Endothelial cell of umbilical vein (primary cell): Measurements from ENCODE around the gene XXYLT1. TPM values are rescaled to one million over a fixed set of nuclear protein-coding genes. Genes with fewer than 3 reads are reported as not detected.

Source experiments
- BruUV-seq: library from RNA; stranded (reverse); fragments of 400-500 nt; replicated peaks from 2 replicates; lab custom pipeline; 2021; lab: Mats Ljungman, UMichigan
- CTCF ChIA-PET: fragments of 300-600, 350-600 bp; sonication (Branson Sonifier 250); formaldehyde crosslinking; loops from one replicate; lab custom pipeline; 2021; ENCODE audit warnings: antibody characterized with exemption, inconsistent platforms; lab: Charles Lee
- POLR2A ChIA-PET: fragments of 300-600, 350-600 bp; sonication (Branson Sonifier 250); formaldehyde crosslinking; loops from one replicate; lab custom pipeline; 2021; ENCODE audit warnings: antibody characterized with exemption, inconsistent platforms; lab: Charles Lee
- DNase-seq: peaks from one replicate; pipeline ENCODE4 v3.0.0-alpha.2; 2011; ENCODE audit warnings: low read depth, low spot score
- FAIRE-seq: peaks from 2 replicates; lab custom pipeline; 2011; peaks lifted over from hg19 to GRCh38; lab: Jason Lieb, UNC
- H2AFZ ChIP-seq: 2 replicates; pipeline ENCODE4 v1.6.0; 2012; ENCODE audit warnings: low read depth, low read length, control low read depth, inconsistent platforms
- H3K27ac ChIP-seq: 2 replicates; pipeline ENCODE4 v1.5.1; 2011; ENCODE audit warnings: low read depth, mild to moderate bottlenecking, control low read depth, low read length, moderate library complexity; ENCODE audit not compliant: insufficient read depth
- H3K27me3 ChIP-seq, 2 experiments: 2 replicates each; pipeline versions ENCODE4 v1.6.0 to v1.6.1; 2011; ENCODE audit warnings: low read length in 2 of 2, mixed read lengths in 1 of 2; ENCODE audit not compliant: control insufficient read depth in 2 of 2, insufficient read depth in 2 of 2
- H3K36me3 ChIP-seq, 2 experiments: 2 replicates in 1 of 2; 3 replicates in 1 of 2; pipeline ENCODE4 v1.5.1; 2011; ENCODE audit warnings: low read length in 2 of 2, mild to moderate bottlenecking in 1 of 2, moderate library complexity in 1 of 2; ENCODE audit not compliant: control insufficient read depth in 2 of 2, insufficient read depth in 2 of 2; ENCODE audit errors: extremely low read depth in 1 of 2
- H3K4me1 ChIP-seq: 3 replicates; pipeline ENCODE4 v1.5.1; 2011; ENCODE audit warnings: mild to moderate bottlenecking, low read length; ENCODE audit not compliant: control insufficient read depth, insufficient read depth; ENCODE audit errors: extremely low read depth
- H3K4me2 ChIP-seq: 2 replicates; pipeline ENCODE4 v1.6.1; 2011; ENCODE audit warnings: low read length, control low read depth, mixed read lengths; ENCODE audit not compliant: insufficient read depth
- H3K4me3 ChIP-seq, 3 experiments: fragments of 200-600 bp in 1 of 3; sonication (generic), shearing (Covaris generic) in 1 of 3; replicated peaks in 1 of 3; 2 replicates each; pipeline ENCODE4 v1.5.1; 2011 to 2016; ENCODE audit warnings: control low read depth in 3 of 3, low read length in 3 of 3, mild to moderate bottlenecking in 2 of 3, inconsistent platforms in 1 of 3, low read depth in 1 of 3, moderate library complexity in 1 of 3; ENCODE audit not compliant: insufficient read depth in 1 of 3
- H3K79me2 ChIP-seq: 2 replicates; pipeline ENCODE4 v1.6.0; 2012; ENCODE audit warnings: low read length, inconsistent platforms; ENCODE audit not compliant: control insufficient read depth, insufficient read depth
- H3K9ac ChIP-seq: replicated peaks from 2 replicates; pipeline ENCODE3; 2011; ENCODE audit warnings: low read length, control low read depth; ENCODE audit not compliant: insufficient read depth; ENCODE audit errors: extremely low read depth
- H3K9me1 ChIP-seq: replicated peaks from 3 replicates; pipeline ENCODE4 v1.6.0; 2011; ENCODE audit warnings: mild to moderate bottlenecking, low read length; ENCODE audit not compliant: control insufficient read depth, insufficient read depth; ENCODE audit errors: extremely low read depth
- H3K9me3 ChIP-seq: replicated peaks from 2 replicates; pipeline ENCODE4 v1.5.1; 2012; ENCODE audit warnings: low read length, inconsistent platforms; ENCODE audit not compliant: control insufficient read depth, insufficient read depth
- H4K20me1 ChIP-seq: replicated peaks from 2 replicates; pipeline ENCODE3; 2011; ENCODE audit warnings: mild to moderate bottlenecking, low read length; ENCODE audit not compliant: control insufficient read depth, insufficient read depth; ENCODE audit errors: extremely low read depth
- EZH2 ChIP-seq: IDR thresholded peaks from 2 replicates; pipeline ENCODE4 v1.6.1; 2012; ENCODE audit warnings: borderline replicate concordance, low read depth, mild to moderate bottlenecking, moderate library complexity, low read length, inconsistent platforms; ENCODE audit not compliant: severe bottlenecking
- FOS ChIP-seq: IDR thresholded peaks from 2 replicates; pipeline ENCODE4 v1.6.1; 2011; ENCODE audit warnings: mild to moderate bottlenecking, low read length, moderate library complexity, borderline replicate concordance; ENCODE audit not compliant: insufficient read depth
- GATA2 ChIP-seq: IDR thresholded peaks from 2 replicates; pipeline ENCODE4 v1.7.0; 2011; ENCODE audit warnings: low read depth, mild to moderate bottlenecking, moderate library complexity, mixed read lengths, low read length; ENCODE audit not compliant: insufficient read length, insufficient read depth
- JUN ChIP-seq: IDR thresholded peaks from 2 replicates; pipeline ENCODE4 v1.6.1; 2011; ENCODE audit warnings: borderline replicate concordance, low read depth; ENCODE audit not compliant: insufficient read length, insufficient read depth
- MYC ChIP-seq: IDR thresholded peaks from one replicate; pipeline ENCODE4 v1.6.1; 2011; ENCODE audit warnings: mild to moderate bottlenecking, low read depth, low read length
- POLR2A ChIP-seq: IDR thresholded peaks from 2 replicates; pipeline ENCODE4 v1.6.1; 2012; ENCODE audit warnings: low read depth, mild to moderate bottlenecking, control low read depth, low read length
- POLR2AphosphoS5 ChIP-seq: IDR thresholded peaks from 2 replicates; pipeline ENCODE4 v1.6.1; 2012; ENCODE audit warnings: low read depth, mild to moderate bottlenecking, control low read depth, low read length, moderate library complexity; ENCODE audit not compliant: insufficient read depth
- dilution Hi-C: fragments of 300-500 bp; cut with MboI; formaldehyde crosslinking; loops from one replicate; pipeline ENCODE4 v1.15.0; 2019; ENCODE audit warnings: low sequenced_read_pairs; ENCODE audit not compliant: extremely low pct_ligation_motif_present
- intact Hi-C: fragments of 100-400 bp; cut with micrococcal nuclease; formaldehyde crosslinking; loops from one replicate; pipeline ENCODE4 v1.10.0; 2022
- polyA plus RNA-seq, 4 experiments: library from polyadenylated mRNA; depleted of rRNA in 3 of 4; stranded (reverse) in 3 of 4; unstranded in 1 of 4; fragments of >200 nt; gene quantifications; 2 replicates each; pipeline versions ENCODE4 v1.2.1 to v1.2.3, GENCODE V29; 2011 to 2012; ENCODE audit warnings: missing spikeins in 1 of 4
- total RNA-seq: library from RNA; stranded (reverse); gene quantifications from 2 replicates; pipeline ENCODE4 v1.2.3, GENCODE V29; 2021
- TF ChIP-seq, protein P1 (sequence below): IDR thresholded peaks from 2 replicates; pipeline ENCODE4 v1.6.1; 2011; ENCODE audit not compliant: insufficient read depth, insufficient read length
- TF ChIP-seq, protein P2 (sequence below), 2 donors: IDR thresholded peaks; 1 replicate in 1 of 2; 2 replicates in 1 of 2; pipeline ENCODE4 v1.5.1; 2011; ENCODE audit warnings: low read length in 2 of 2, mild to moderate bottlenecking in 2 of 2, moderate library complexity in 2 of 2, control low read depth in 1 of 2, inconsistent platforms in 1 of 2, low read depth in 1 of 2; ENCODE audit not compliant: insufficient read depth in 1 of 2; ENCODE audit errors: extremely low read depth in 1 of 2

XXYLT1 gene
- total and polyA plus RNA-seq, 2 donors (not counting 3 experiments of a cell fraction or from before 2014, with no cell fraction given) = 54.4 to 78.1 TPM

DNA sequence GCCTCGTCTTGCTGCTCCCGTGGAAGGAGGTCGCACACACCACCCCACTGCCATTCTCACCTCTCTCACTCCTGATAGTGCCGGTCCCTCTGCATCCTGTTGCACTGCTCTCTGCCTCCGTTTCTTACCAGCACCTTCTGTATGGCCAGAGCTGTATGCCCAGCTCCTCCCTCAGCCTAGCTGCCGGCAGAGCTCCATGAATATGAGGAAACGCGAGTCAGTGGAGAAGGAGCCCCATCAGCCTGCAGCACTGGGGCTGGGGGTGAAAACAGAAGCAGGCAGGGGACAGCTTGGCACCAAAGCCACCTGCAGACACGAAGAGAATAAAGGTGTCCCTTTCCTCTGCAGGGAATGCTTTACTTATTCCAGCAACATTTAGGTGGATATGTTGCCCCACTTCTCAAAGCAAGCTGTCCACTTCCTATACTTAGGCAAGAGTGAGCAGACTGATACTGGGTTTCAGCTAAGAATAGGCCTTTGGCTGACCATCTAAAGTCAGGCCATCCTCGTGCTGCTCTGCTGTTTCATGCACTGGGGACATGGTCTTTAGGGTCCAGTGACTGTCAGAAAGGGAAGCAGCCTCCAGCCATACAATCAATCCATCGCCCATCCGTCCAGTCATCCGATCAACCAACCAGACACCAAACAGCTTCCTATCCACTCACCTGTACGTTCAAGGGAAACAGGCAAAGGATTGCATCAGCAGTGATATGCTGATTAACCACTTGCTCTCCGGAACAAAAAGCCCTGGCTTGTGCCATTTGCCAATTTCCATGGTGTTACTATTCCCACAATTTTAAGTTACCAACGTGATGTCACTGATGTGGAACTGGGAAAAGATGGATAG lies 222.7 kb downstream of the XXYLT1 start:
- H3K9me1 ChIP-seq = no peaks in the 10 kb centered on the region
- no peaks in the 10 kb centered on the region for H4K20me1 ChIP-seq
- BruUV-seq = no TSS peak
- no peak overlapping the region for H3K27ac ChIP-seq
- H2AFZ ChIP-seq = no peak overlapping the region
- no peak overlapping the region for H3K4me3 ChIP-seq
- peak; percentile 44 for FAIRE-seq
- POLR2A ChIA-PET = no interaction called here
- intact Hi-C loops (no loop called here), dilution Hi-C loops (no loop called here)
- no peak overlapping the region for H3K9ac ChIP-seq
- no peaks in the 10 kb centered on the region for H3K27me3 ChIP-seq
- no peaks in the 10 kb centered on the region for H3K36me3 ChIP-seq
- H3K4me1 ChIP-seq = no peaks in the 10 kb centered on the region
- H3K79me2 ChIP-seq = no peaks in the 10 kb centered on the region
- no peak for DNase-seq
- CTCF ChIA-PET = interaction anchor here (1.0 to 1.4 kb wide), 4 partner anchors 10 to 376 kb away, joined by 3 to 5 read pairs (median 4); partner anchors contain the start of gene LSG1
- no peak overlapping the region for H3K4me2 ChIP-seq
- no peaks in the 10 kb centered on the region for H3K9me3 ChIP-seq
- no peak for TF ChIP-seq FOS
- TF ChIP-seq POLR2AphosphoS5 = no peak
- no peak for TF ChIP-seq JUN
- no peak for TF ChIP-seq POLR2A
- TF ChIP-seq MYC = no peak
- TF ChIP-seq, protein P1, sequence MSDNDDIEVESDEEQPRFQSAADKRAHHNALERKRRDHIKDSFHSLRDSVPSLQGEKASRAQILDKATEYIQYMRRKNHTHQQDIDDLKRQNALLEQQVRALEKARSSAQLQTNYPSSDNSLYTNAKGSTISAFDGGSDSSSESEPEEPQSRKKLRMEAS = no peak
- TF ChIP-seq EZH2 = no peak
- TF ChIP-seq GATA2 = no peak
- TF ChIP-seq, protein P2, sequence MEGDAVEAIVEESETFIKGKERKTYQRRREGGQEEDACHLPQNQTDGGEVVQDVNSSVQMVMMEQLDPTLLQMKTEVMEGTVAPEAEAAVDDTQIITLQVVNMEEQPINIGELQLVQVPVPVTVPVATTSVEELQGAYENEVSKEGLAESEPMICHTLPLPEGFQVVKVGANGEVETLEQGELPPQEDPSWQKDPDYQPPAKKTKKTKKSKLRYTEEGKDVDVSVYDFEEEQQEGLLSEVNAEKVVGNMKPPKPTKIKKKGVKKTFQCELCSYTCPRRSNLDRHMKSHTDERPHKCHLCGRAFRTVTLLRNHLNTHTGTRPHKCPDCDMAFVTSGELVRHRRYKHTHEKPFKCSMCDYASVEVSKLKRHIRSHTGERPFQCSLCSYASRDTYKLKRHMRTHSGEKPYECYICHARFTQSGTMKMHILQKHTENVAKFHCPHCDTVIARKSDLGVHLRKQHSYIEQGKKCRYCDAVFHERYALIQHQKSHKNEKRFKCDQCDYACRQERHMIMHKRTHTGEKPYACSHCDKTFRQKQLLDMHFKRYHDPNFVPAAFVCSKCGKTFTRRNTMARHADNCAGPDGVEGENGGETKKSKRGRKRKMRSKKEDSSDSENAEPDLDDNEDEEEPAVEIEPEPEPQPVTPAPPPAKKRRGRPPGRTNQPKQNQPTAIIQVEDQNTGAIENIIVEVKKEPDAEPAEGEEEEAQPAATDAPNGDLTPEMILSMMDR (IDR thresholded peaks at IDR 0.05; ENCODE audit: extremely low read depth in 1 of 2, insufficient read depth in 1 of 2, low read depth in 1 of 2, low read length in 2 of 2) = no peak
